ENCODE data around the gene RAB5B.

- TF ChIP-seq ZNF10 (tag by site-specific recombination; IDR thresholded peaks at IDR 0.05) (no peak), TRIM28 (IDR thresholded peaks at IDR 0.05; ENCODE audit: borderline replicate concordance, low read length) (no peak), CTCF (tag by site-specific recombination; IDR thresholded peaks at IDR 0.05) (no peak), ZNF785 (tag by site-specific recombination; IDR thresholded peaks at IDR 0.05) (no peak), ZNF560 (tag by site-specific recombination; IDR thresholded peaks at IDR 0.05; ENCODE audit: borderline replicate concordance) (no peak), TSHZ1 (tag by site-specific recombination; IDR thresholded peaks at IDR 0.05; ENCODE audit: borderline replicate concordance) (no peak), ZNF404 (tag by site-specific recombination; IDR thresholded peaks at IDR 0.05) (no peak), ZNF157 (tag by site-specific recombination; IDR thresholded peaks at IDR 0.05) (no peak), ZNF843 (tag by site-specific recombination; IDR thresholded peaks at IDR 0.05) (no peak), ZBTB1 (tag by site-specific recombination; IDR thresholded peaks at IDR 0.05) (no peak), ZNF18 (tag by site-specific recombination; IDR thresholded peaks at IDR 0.05) (no peak)
Measured at GRCh38 chr12:56031987-56032386, 58.1 kb downstream of the RAB5B start.
